Adrenal gland (tissue), 12 donors: ENCODE data around the gene APOO. TPM values are rescaled to one million over a fixed set of nuclear protein-coding genes. Genes with fewer than 3 reads are reported as not detected.

Experiments
- DNase-seq, 7 donors: peaks; one replicate each; pipeline ENCODE4 v3.0.0-alpha.2; 2019 to 2020
- H3K27ac ChIP-seq, 5 donors: fragments of 200-600 bp; sonication (generic) in 4 of 5; 1 replicate in 3 of 5; 2 replicates in 2 of 5; pipeline versions ENCODE4 v1.5.1 to v1.8.0; 2016 to 2020; ENCODE audit warnings: mild to moderate bottlenecking in 1 of 5
- H3K27me3 ChIP-seq: fragments of 200-600 bp; 2 replicates; pipeline ENCODE4 v1.8.0; 2021
- H3K36me3 ChIP-seq, 2 donors: fragments of 200-600 bp; replicated peaks in 1 of 2; 1 replicate in 1 of 2; 2 replicates in 1 of 2; pipeline versions ENCODE4 v1.5.1 to v1.8.0; 2018 to 2022
- H3K4me1 ChIP-seq, 2 donors: fragments of 200-600 bp; replicated peaks in 1 of 2; 1 replicate in 1 of 2; 2 replicates in 1 of 2; pipeline versions ENCODE4 v1.5.1 to v1.8.0; 2018 to 2021
- H3K4me3 ChIP-seq, 4 donors: fragments of 200-600 bp; sonication (generic) in 3 of 4; one replicate each; pipeline ENCODE4 v1.5.1; 2016 to 2018
- H3K9me3 ChIP-seq, 3 donors: fragments of 200-600 bp; sonication (generic) in 1 of 3; replicated peaks in 1 of 3; 1 replicate in 2 of 3; 2 replicates in 1 of 3; pipeline versions ENCODE4 v1.5.1 to v1.8.0; 2016 to 2021
- POLR2A ChIP-seq, 2 donors: fragments of 450-650 bp; IDR thresholded peaks; one replicate each; pipeline ENCODE4 v1.6.1; 2017; ENCODE audit warnings: antibody characterized with exemption in 2 of 2, mild to moderate bottlenecking in 2 of 2, moderate library complexity in 1 of 2
- WGBS, 4 donors: extraction: QIAGEN DNeasy Blood & Tissue Kit in 2 of 4; methylation state at CpG; one replicate each; pipeline versions ENCODE4 v1.1.5 to v1.1.7; 2013 to 2017; 5-methylcytosine and 5-hydroxymethylcytosine counted together
- intact Hi-C, 2 donors: fragments of 100-400 bp; cut with DNase I; formaldehyde crosslinking; loops; one replicate each; pipeline versions ENCODE4 v1.14.1 to v1.15.0; 2022 to 2023
- polyA plus RNA-seq, 3 donors: library from polyadenylated mRNA; stranded (reverse); fragments of 200-250 nt in 2 of 3; fragments of 350-450 nt in 1 of 3; fragmentation: Illumina TruSeq in 1 of 3; extraction: RNeasy Lipid Tissue Mini Kit (QIAGEN cat#74804) in 1 of 3; gene quantifications; one replicate each; pipeline ENCODE4 v1.2.3, GENCODE V29; 2013 to 2014
- total RNA-seq, 9 donors: library from RNA; depleted of rRNA in 4 of 9; stranded (reverse); fragments of >200 nt in 4 of 9; fragments of 120-200 nt in 1 of 9; fragmentation: NEBNext Ultra II Directional in 1 of 9; extraction: Animal tissue kit (Norgen Biotek cat#: 25700) in 1 of 9; gene quantifications; one replicate each; pipeline versions ENCODE4 v1.1.0 to v1.2.4, GENCODE V29; 2013 to 2023
- TF ChIP-seq, protein P1 (sequence below), 6 experiments: fragments of 450-650 bp in 4 of 6; fragments of 200-600 bp in 2 of 6; sonication (generic) in 1 of 6; IDR thresholded peaks; 1 replicate in 5 of 6; 2 replicates in 1 of 6; pipeline versions ENCODE4 v1.5.1 to v1.8.0; 2016 to 2021; ENCODE audit warnings: antibody characterized with exemption in 6 of 6, mild to moderate bottlenecking in 2 of 6, moderate library complexity in 1 of 6
- donor health status: healthy with polysubstance abuse.
- donor health status: Bipolar disorder and iron deficiency.
- donor health status: DM: yes; HTN: yes; CAD: no.
- donor health status: DM: no; HTN: no; CAD: no.
- donor health status: DM: no; HTN: no; CAD: no.
- donor health status: DM: yes; HTN: yes; CAD: no.

The APOO gene
- total and polyA plus RNA-seq, 12 donors = 12.9 to 177 (median 27.3) TPM

DNA sequence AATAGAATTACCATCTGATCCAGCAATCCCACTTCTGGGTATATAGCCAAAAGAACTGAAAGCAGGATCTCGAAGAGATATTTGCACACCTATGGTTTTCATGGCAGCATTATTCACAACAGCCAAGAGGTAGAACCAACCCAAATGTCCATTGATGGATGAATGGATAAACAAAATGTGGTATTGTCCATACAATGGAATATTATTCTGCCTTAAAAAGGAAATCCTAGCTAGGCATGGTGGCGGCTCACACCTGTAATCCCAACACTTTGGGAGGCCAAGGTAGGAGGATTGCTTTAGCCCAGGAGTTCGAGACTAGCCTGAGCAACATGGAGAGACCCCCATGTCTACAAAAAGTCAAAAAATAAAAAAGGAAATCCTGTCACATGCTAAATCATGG lies 97.5 kb downstream of the APOO start:
- TF ChIP-seq POLR2A (IDR thresholded peaks at IDR 0.05) = no peak
- TF ChIP-seq, protein P1, sequence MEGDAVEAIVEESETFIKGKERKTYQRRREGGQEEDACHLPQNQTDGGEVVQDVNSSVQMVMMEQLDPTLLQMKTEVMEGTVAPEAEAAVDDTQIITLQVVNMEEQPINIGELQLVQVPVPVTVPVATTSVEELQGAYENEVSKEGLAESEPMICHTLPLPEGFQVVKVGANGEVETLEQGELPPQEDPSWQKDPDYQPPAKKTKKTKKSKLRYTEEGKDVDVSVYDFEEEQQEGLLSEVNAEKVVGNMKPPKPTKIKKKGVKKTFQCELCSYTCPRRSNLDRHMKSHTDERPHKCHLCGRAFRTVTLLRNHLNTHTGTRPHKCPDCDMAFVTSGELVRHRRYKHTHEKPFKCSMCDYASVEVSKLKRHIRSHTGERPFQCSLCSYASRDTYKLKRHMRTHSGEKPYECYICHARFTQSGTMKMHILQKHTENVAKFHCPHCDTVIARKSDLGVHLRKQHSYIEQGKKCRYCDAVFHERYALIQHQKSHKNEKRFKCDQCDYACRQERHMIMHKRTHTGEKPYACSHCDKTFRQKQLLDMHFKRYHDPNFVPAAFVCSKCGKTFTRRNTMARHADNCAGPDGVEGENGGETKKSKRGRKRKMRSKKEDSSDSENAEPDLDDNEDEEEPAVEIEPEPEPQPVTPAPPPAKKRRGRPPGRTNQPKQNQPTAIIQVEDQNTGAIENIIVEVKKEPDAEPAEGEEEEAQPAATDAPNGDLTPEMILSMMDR (IDR thresholded peaks at IDR 0.05) = no peak
- Histone ChIP-seq H3K36me3 (no peaks in the 10 kb centered on the region), H3K4me1 (no peaks in the 10 kb centered on the region), H3K27me3 (no peaks in the 10 kb centered on the region), H3K27ac (no peak overlapping the region), H3K4me3 (no peak overlapping the region), H3K9me3 (no peaks in the 10 kb centered on the region)
- 77 to 89% (median 83%) methylated on average over 3 of the region's 3 CpGs for WGBS, 4 donors
- intact Hi-C loops = no loop called here
- no peak for DNase-seq

DNA sequence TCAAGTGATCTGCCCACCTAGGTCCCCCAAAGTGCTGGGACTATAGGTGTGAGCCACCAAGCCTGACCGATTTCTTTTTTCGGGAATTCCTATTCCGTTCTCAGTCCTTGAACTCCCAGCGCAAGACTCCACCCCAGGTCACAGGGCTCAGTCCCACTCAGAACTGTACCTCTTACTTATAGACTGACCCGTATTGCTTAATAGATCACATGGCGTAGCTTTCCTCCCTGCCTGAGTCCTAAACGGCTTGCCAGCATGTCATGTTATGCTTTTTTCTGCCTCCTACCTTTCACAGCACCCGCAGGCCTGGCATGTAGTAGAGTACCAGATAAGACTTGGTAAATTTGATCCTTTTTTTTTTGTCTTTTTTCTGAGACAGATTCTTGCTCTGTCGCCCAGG lies 102.3 kb downstream of the APOO start:
- no peaks in the 10 kb centered on the region for H3K36me3 ChIP-seq
- H3K27ac ChIP-seq = no peak overlapping the region
- H3K9me3 ChIP-seq = no peaks in the 10 kb centered on the region
- intact Hi-C loops = no loop called here
- TF ChIP-seq, protein P1 (IDR thresholded peaks at IDR 0.05) = no peak
- TF ChIP-seq POLR2A (IDR thresholded peaks at IDR 0.05) = no peak
- H3K4me3 ChIP-seq = no peak overlapping the region
- no peaks in the 10 kb centered on the region for H3K4me1 ChIP-seq
- DNase-seq = no peak
- 78 to 89% (median 85%) methylated on average over 7 to 9 of the region's 9 CpGs for WGBS, 4 donors
- no peaks in the 10 kb centered on the region for H3K27me3 ChIP-seq

DNA sequence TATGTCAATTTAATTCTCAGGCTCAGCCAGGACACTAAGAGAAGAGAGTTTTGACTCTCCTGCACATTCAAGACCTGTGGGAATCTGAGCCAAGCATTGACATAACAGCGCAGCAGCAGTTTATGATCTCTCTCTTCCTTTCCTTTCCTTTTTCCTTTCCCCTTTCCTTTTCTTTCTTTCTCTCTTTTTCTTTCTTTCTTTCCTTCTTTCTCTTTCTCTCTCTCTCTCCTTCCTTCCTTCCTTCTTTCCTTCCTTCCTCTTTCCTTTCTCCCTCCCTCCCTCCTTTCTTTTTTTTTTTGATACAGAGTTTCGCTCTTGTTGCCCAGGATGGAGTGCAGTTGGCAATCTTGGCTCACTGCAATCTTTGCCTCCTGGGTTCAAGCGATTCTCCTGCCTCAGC lies 103.2 kb downstream of the APOO start:
- no peak for TF ChIP-seq POLR2A (IDR thresholded peaks at IDR 0.05)
- TF ChIP-seq, protein P1 (IDR thresholded peaks at IDR 0.05) = no peak
- Histone ChIP-seq H3K4me1 (no peaks in the 10 kb centered on the region), H3K27ac (peak overlapping the region in 2 of 5 donors; percentile 39 to 69), H3K36me3 (no peaks in the 10 kb centered on the region), H3K4me3 (no peak overlapping the region), H3K9me3 (no peaks in the 10 kb centered on the region), H3K27me3 (no peaks in the 10 kb centered on the region)
- intact Hi-C loops = no loop called here
- WGBS, 4 donors = 86 to 92% (median 91%) methylated on average over 3 of the region's 3 CpGs
- no peak for DNase-seq

DNA sequence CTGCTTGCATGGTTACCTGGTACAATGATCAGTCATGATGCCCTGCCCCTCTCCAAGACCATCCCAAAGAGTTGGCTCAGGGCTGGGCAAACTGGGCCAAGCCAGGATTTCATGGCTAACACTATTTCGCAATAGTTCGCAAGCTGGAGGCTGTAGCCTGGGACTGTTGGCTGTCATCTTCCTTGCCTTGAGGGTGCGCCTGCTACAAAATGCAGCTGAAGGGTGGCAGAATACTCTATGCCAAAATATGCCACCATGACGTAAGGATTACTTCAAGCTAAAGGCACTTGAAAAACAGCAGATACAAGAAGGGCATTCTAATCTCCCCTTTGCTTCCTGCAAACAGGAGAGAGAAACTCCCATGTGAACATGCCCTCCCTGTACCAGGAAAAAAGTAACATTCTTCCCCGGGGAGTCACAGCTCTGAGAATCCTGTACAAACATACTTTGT lies 103.8 kb downstream of the APOO start:
- TF ChIP-seq, protein P1 (IDR thresholded peaks at IDR 0.05) = no peak
- TF ChIP-seq POLR2A (IDR thresholded peaks at IDR 0.05) = no peak
- Histone ChIP-seq H3K27me3 (no peaks in the 10 kb centered on the region), H3K9me3 (no peaks in the 10 kb centered on the region), H3K4me1 (no peaks in the 10 kb centered on the region), H3K27ac (peak overlapping the region in 2 of 5 donors; percentile 39 to 69), H3K36me3 (no peaks in the 10 kb centered on the region), H3K4me3 (no peak overlapping the region)
- peak in 5 of 7 donors; percentile 22 to 50 (median 36) for DNase-seq
- intact Hi-C loops = no loop called here
- whole genome bisulfite sequencing, 4 donors = 37 to 74% (median 55%) methylated on average over 5 of the region's 5 CpGs
